Measurements from ENCODE around the gene TRIM27. TPM values are rescaled to one million over a fixed set of nuclear protein-coding genes. Genes with fewer than 3 reads are reported as not detected.

TRIM27 gene
- total and polyA plus RNA-seq, 10 of the 15 experiments (the other 5 are each of a cell fraction or from before 2014, with no cell fraction given), result 18.5 to 74.7 (median 58.0) TPM

DNA sequence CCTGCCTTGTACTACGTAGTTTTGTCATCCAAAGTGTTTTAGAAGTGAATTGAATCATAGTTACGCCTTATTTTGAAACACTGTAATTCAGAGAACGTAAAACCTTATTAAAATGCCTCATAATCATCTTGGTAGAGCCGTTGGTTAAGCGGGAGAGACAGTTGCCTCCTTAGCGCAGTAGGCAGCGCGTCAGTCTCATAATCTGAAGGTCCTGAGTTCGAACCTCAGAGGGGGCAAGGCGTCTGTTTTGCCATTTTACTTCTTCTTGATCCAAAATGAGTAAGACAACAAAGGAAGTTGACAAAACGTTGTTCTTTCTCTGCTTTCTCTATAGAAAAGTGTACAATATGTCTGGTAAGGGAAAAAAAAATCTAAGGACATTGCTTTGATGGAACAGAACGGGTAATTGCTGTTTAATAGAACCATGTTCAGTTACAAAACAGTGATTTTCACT, 20.7 kb upstream of the TRIM27 start (continued):
- no peak for TF ChIP-seq ZZZ3 (IDR thresholded peaks at IDR 0.05; ENCODE audit: control insufficient read depth, insufficient read length, low read depth)
- TF ChIP-seq MTA3 (IDR thresholded peaks at IDR 0.05; ENCODE audit: borderline replicate concordance, low read length), result no peak
- no peak for TF ChIP-seq ZBED1 (IDR thresholded peaks at IDR 0.05; ENCODE audit: borderline replicate concordance)
- TF ChIP-seq ZNF24 (IDR thresholded peaks at IDR 0.05), result peak; percentile 99
- no peak; the same call in 1 of the 2 replicates for TF ChIP-seq HDAC2 (IDR thresholded peaks at IDR 0.05)
- no peak for TF ChIP-seq PAX5 (IDR thresholded peaks at IDR 0.05; ENCODE audit: borderline replicate concordance, low read depth, low read length)
- TF ChIP-seq, protein P1, sequence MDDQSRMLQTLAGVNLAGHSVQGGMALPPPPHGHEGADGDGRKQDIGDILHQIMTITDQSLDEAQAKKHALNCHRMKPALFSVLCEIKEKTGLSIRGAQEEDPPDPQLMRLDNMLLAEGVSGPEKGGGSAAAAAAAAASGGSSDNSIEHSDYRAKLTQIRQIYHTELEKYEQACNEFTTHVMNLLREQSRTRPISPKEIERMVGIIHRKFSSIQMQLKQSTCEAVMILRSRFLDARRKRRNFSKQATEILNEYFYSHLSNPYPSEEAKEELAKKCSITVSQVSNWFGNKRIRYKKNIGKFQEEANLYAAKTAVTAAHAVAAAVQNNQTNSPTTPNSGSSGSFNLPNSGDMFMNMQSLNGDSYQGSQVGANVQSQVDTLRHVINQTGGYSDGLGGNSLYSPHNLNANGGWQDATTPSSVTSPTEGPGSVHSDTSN (IDR thresholded peaks at IDR 0.05; ENCODE audit: insufficient replicate concordance, low read depth, low read length), result no peak
- no peak for TF ChIP-seq WRNIP1 (IDR thresholded peaks at IDR 0.05; ENCODE audit: borderline replicate concordance, low read depth, low read length)
- no peak for TF ChIP-seq KAT2A (conservative IDR thresholded peaks at IDR 0.05; ENCODE audit: control insufficient read depth, low read depth, low read length)
- TF ChIP-seq RBBP5 (conservative IDR thresholded peaks at IDR 0.05), result no peak
- TF ChIP-seq IRF4 (IDR thresholded peaks at IDR 0.05; ENCODE audit: low read depth, low read length), result 0 out of 2 replicates have a peak, but pooled peaks have one; percentile 55
- TF ChIP-seq SUPT20H (IDR thresholded peaks at IDR 0.05; ENCODE audit: borderline replicate concordance, control insufficient read depth, low read depth, low read length), result no peak
- peak; percentile 70 for TF ChIP-seq CREM (IDR thresholded peaks at IDR 0.05; ENCODE audit: low read depth)
- peak; percentile 91 for TF ChIP-seq SREBF2 (IDR thresholded peaks at IDR 0.05; ENCODE audit: low read length)
- TF ChIP-seq HDGF (IDR thresholded peaks at IDR 0.05), result no peak
- TF ChIP-seq, protein P2, sequence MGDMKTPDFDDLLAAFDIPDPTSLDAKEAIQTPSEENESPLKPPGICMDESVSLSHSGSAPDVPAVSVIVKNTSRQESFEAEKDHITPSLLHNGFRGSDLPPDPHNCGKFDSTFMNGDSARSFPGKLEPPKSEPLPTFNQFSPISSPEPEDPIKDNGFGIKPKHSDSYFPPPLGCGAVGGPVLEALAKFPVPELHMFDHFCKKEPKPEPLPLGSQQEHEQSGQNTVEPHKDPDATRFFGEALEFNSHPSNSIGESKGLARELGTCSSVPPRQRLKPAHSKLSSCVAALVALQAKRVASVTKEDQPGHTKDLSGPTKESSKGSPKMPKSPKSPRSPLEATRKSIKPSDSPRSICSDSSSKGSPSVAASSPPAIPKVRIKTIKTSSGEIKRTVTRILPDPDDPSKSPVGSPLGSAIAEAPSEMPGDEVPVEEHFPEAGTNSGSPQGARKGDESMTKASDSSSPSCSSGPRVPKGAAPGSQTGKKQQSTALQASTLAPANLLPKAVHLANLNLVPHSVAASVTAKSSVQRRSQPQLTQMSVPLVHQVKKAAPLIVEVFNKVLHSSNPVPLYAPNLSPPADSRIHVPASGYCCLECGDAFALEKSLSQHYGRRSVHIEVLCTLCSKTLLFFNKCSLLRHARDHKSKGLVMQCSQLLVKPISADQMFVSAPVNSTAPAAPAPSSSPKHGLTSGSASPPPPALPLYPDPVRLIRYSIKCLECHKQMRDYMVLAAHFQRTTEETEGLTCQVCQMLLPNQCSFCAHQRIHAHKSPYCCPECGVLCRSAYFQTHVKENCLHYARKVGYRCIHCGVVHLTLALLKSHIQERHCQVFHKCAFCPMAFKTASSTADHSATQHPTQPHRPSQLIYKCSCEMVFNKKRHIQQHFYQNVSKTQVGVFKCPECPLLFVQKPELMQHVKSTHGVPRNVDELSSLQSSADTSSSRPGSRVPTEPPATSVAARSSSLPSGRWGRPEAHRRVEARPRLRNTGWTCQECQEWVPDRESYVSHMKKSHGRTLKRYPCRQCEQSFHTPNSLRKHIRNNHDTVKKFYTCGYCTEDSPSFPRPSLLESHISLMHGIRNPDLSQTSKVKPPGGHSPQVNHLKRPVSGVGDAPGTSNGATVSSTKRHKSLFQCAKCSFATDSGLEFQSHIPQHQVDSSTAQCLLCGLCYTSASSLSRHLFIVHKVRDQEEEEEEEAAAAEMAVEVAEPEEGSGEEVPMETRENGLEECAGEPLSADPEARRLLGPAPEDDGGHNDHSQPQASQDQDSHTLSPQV (IDR thresholded peaks at IDR 0.05), result no peak
- TF ChIP-seq YY1 (IDR thresholded peaks at IDR 0.05; ENCODE audit: low read depth, low read length), result peak; percentile 67; the same call in 1 of the 2 replicates
- 0 out of 2 replicates have a peak, but pooled peaks have one; percentile 63 for TF ChIP-seq ZNF207 (IDR thresholded peaks at IDR 0.05; ENCODE audit: borderline replicate concordance)
- TF ChIP-seq TAF1 (IDR thresholded peaks at IDR 0.05; ENCODE audit: borderline replicate concordance, low read depth, low read length), result no peak
- peak; percentile 21; the same call in 1 of the 2 replicates for TF ChIP-seq ATF7 (IDR thresholded peaks at IDR 0.05; ENCODE audit: low read depth)
- TF ChIP-seq SMC3 (IDR thresholded peaks at IDR 0.05; ENCODE audit: borderline replicate concordance, low read length), result no peak
- 0 out of 4 replicates have a peak, but pooled peaks of 1 of the 2 experiments have one; percentile 5 for TF ChIP-seq BHLHE40 (IDR thresholded peaks at IDR 0.05; ENCODE audit: borderline replicate concordance in 1 of 2, low read depth in 2 of 2, low read length in 1 of 2)
- TF ChIP-seq SIN3A (IDR thresholded peaks at IDR 0.05; ENCODE audit: low read depth, low read length), result no peak
